GM13976 (cell line): ENCODE results near the gene PLCB1.

Experiments
- DNase-seq: peaks from one replicate; pipeline ENCODE4 v3.0.0; 2012; ENCODE audit warnings: low spot score
- CTCF ChIP-seq: IDR thresholded peaks from 2 replicates; pipeline ENCODE4 v1.5.1; 2012; ENCODE audit warnings: borderline replicate concordance, mild to moderate bottlenecking; ENCODE audit not compliant: insufficient read depth; ENCODE audit errors: extremely low read depth, missing control alignments, control extremely low read depth
- in situ Hi-C: fragments of 300-500 bp; cut with MboI; formaldehyde crosslinking; loops from one replicate; pipeline ENCODE4 v1.12.0; 2022; ENCODE audit warnings: low sequenced_read_pairs, mixed read lengths, inconsistent platforms; ENCODE audit not compliant: unreplicated experiment

The PLCB1 gene

GRCh38 chr20:8711501-8711900 lies 579.4 kb downstream of the PLCB1 start:
- TF ChIP-seq CTCF: no peak
- in situ Hi-C loops: loop anchor here (10.0 to 25.0 kb wide), 2 partner anchors 574 to 667 kb away; partner anchors contain the start of gene PLCB1
- DNase-seq: no peak

GRCh38 chr20:8714206-8714605 lies 582.1 kb downstream of the PLCB1 start:
- in situ Hi-C loops: loop anchor here (10.0 to 25.0 kb wide), 2 partner anchors 577 to 669 kb away; partner anchors contain the start of gene PLCB1
- no peak for TF ChIP-seq CTCF
- no peak for DNase-seq

GRCh38 chr20:8718279-8718678 lies 586.2 kb downstream of the PLCB1 start:
- in situ Hi-C loops: loop anchor here (10.0 to 25.0 kb wide), 2 partner anchors 581 to 673 kb away; partner anchors contain the start of gene PLCB1
- DNase-seq: no peak
- no peak for TF ChIP-seq CTCF

- no peak for DNase-seq
- in situ Hi-C loops: loop anchor here (25.0 kb wide), 1 partner anchor 583 kb away; the partner anchor contains the start of gene PLCB1
- TF ChIP-seq CTCF: no peak
Observed at GRCh38 chr20:8720089-8720488, 588.0 kb downstream of the PLCB1 start.

GRCh38 chr20:8721098-8721497 lies 589.0 kb downstream of the PLCB1 start:
- in situ Hi-C loops: loop anchor here (25.0 kb wide), 1 partner anchor 584 kb away; the partner anchor contains the start of gene PLCB1
- peak; percentile 64 for TF ChIP-seq CTCF
- DNase-seq: no peak

- in situ Hi-C loops: loop anchor here (25.0 kb wide), 1 partner anchor 585 kb away; the partner anchor contains the start of gene PLCB1
- no peak for DNase-seq
- peak; percentile 62 for TF ChIP-seq CTCF
Observed at GRCh38 chr20:8722277-8722928, 590.3 kb downstream of the PLCB1 start.
